OCI-LY7 (cell line): ENCODE results near the gene CXorf65. TPM values are rescaled to one million over a fixed set of nuclear protein-coding genes. Genes with fewer than 3 reads are reported as not detected.

Source experiments
- BruUV-seq: library from RNA; stranded (reverse); fragments of 400-500 nt; replicated peaks from 2 replicates; lab custom pipeline; 2021; lab: Mats Ljungman, UMichigan
- CTCF ChIA-PET: fragments of 300-600 bp; sonication (Branson Sonifier 250); formaldehyde crosslinking; loops from one replicate; lab custom pipeline; 2022; ENCODE audit warnings: antibody characterized with exemption; ENCODE audit not compliant: unreplicated experiment; lab: Charles Lee
- POLR2A ChIA-PET: fragments of 300-600 bp; sonication (Branson Sonifier 250); formaldehyde crosslinking; loops from one replicate; lab custom pipeline; 2022; ENCODE audit warnings: antibody characterized with exemption; lab: Charles Lee
- DNase-seq: peaks from one replicate; pipeline ENCODE4 v3.0.0-alpha.2; 2015; ENCODE audit warnings: low spot score
- H2AFZ ChIP-seq: fragments of 200-600 bp; sonication (generic), shearing (Covaris generic); 2 replicates; pipeline ENCODE4 v1.6.1; 2014; ENCODE audit warnings: mild to moderate bottlenecking, antibody characterized with exemption, low read length, moderate library complexity
- H3K27ac ChIP-seq: fragments of 200-600 bp; sonication (generic); 2 replicates; pipeline ENCODE4 v1.5.1; 2014; ENCODE audit warnings: mixed run types, low read depth, mild to moderate bottlenecking, moderate library complexity, low read length, inconsistent platforms; ENCODE audit not compliant: poor library complexity, severe bottlenecking
- H3K36me3 ChIP-seq: fragments of 200-600 bp; sonication (generic); 2 replicates; pipeline ENCODE4 v1.6.1; 2014; ENCODE audit warnings: mild to moderate bottlenecking, antibody characterized with exemption, low read length, moderate library complexity, mixed read lengths; ENCODE audit not compliant: insufficient read depth
- H3K4me1 ChIP-seq: fragments of 200-600 bp; sonication (generic); 2 replicates; pipeline ENCODE4 v1.5.1; 2014; ENCODE audit warnings: mild to moderate bottlenecking, low read length; ENCODE audit not compliant: insufficient read depth, poor library complexity, severe bottlenecking
- H3K4me2 ChIP-seq: fragments of 200-600 bp; sonication (generic); 2 replicates; pipeline ENCODE4 v1.6.1; 2014; ENCODE audit warnings: mild to moderate bottlenecking, low read length
- H3K4me3 ChIP-seq: fragments of 200-600 bp; sonication (generic); 2 replicates; pipeline ENCODE4 v1.5.1; 2014; ENCODE audit warnings: mild to moderate bottlenecking, low read depth, low read length; ENCODE audit not compliant: poor library complexity, severe bottlenecking
- H3K79me2 ChIP-seq: fragments of 200-600 bp; sonication (generic); 2 replicates; pipeline ENCODE4 v1.6.1; 2016; ENCODE audit warnings: low read depth, mild to moderate bottlenecking, low read length, moderate library complexity, mixed read lengths; ENCODE audit not compliant: insufficient read depth
- H3K9me2 ChIP-seq: fragments of 200-600 bp; sonication (generic); 2 replicates; pipeline ENCODE4 v1.6.1; 2016; ENCODE audit warnings: mild to moderate bottlenecking, low read length, mixed read lengths; ENCODE audit not compliant: insufficient read depth
- H3K9me3 ChIP-seq: fragments of 200-600 bp; sonication (generic); 2 replicates; pipeline ENCODE4 v1.6.1; 2014; ENCODE audit warnings: mild to moderate bottlenecking, mixed run types, low read length, mixed read lengths
- H4K20me1 ChIP-seq: fragments of 200-600 bp; sonication (generic); 2 replicates; pipeline ENCODE4 v1.6.1; 2014; ENCODE audit warnings: mild to moderate bottlenecking, antibody characterized with exemption, low read length, moderate library complexity, mixed read lengths; ENCODE audit not compliant: insufficient read depth
- CTCF ChIP-seq: fragments of 200-600 bp; sonication (generic); conservative IDR thresholded peaks from 2 replicates; pipeline ENCODE4 v1.5.1; 2014; ENCODE audit warnings: mild to moderate bottlenecking, antibody characterized with exemption, low read length, moderate library complexity, mixed read lengths
- EZH2phosphoT487 ChIP-seq: fragments of 200-600 bp; sonication (generic); IDR thresholded peaks from 2 replicates; pipeline ENCODE4 v1.6.1; 2018; ENCODE audit warnings: low read depth, borderline replicate concordance, mild to moderate bottlenecking, mixed run types, antibody characterized with exemption, low read length, moderate library complexity, mixed read lengths
- intact Hi-C: fragments of 100-400 bp; cut with micrococcal nuclease; formaldehyde crosslinking; loops from one replicate; pipeline ENCODE4 v1.10.0; 2022; ENCODE audit not compliant: unreplicated experiment
- small RNA-seq: library from RNA; depleted of rRNA; stranded (forward); fragments of <200 nt; gene quantifications from one replicate; pipeline ENCODE3, GENCODE V24; 2014
- total RNA-seq, 2 experiments: library from RNA; depleted of rRNA in 1 of 2; stranded (reverse); fragments of >200 nt in 1 of 2; shearing (Covaris generic) in 1 of 2; gene quantifications; 2 replicates each; pipeline ENCODE4 v1.2.3, GENCODE V29; 2014 to 2022

CXorf65 gene
- total RNA-seq, 2 experiments from 2014 or later = 1.8 to 3.2 TPM

GRCh38 chrX:71057848-71058530, 48.6 kb downstream of the CXorf65 start:
- H3K4me1 ChIP-seq = no peaks in the 10 kb centered on the region
- no peaks in the 10 kb centered on the region for H3K79me2 ChIP-seq
- H4K20me1 ChIP-seq = no peaks in the 10 kb centered on the region
- H3K4me3 ChIP-seq = no peak overlapping the region
- H3K9me2 ChIP-seq = no peaks in the 10 kb centered on the region
- peaks cover 21% of the 10 kb centered on the region for H3K36me3 ChIP-seq
- CTCF ChIA-PET = no interaction called here
- H3K9me3 ChIP-seq = no peaks in the 10 kb centered on the region
- H3K4me2 ChIP-seq = no peak overlapping the region
- no peak for DNase-seq
- H2AFZ ChIP-seq = no peak overlapping the region
- no TSS peak for BruUV-seq
- H3K27ac ChIP-seq = no peak overlapping the region
- intact Hi-C loops = no loop called here
- TF ChIP-seq EZH2phosphoT487 (no peak), CTCF (no peak)
- POLR2A ChIA-PET = interaction anchor here (0.6 to 0.8 kb wide), 2 partner anchors 10 to 590 kb away, joined by 3 read pairs; partner anchors contain the start of gene SNX12

GRCh38 chrX:71056867-71057266, 49.7 kb downstream of the CXorf65 start:
- no TSS peak for BruUV-seq
- Histone ChIP-seq H3K4me3 (no peak overlapping the region), H4K20me1 (no peaks in the 10 kb centered on the region), H3K9me3 (no peaks in the 10 kb centered on the region), H3K79me2 (no peaks in the 10 kb centered on the region), H2AFZ (no peak overlapping the region), H3K36me3 (peaks cover 17% of the 10 kb centered on the region), H3K4me1 (no peaks in the 10 kb centered on the region), H3K27ac (no peak overlapping the region), H3K9me2 (no peaks in the 10 kb centered on the region), H3K4me2 (no peak overlapping the region)
- ChIA-PET POLR2A (no interaction called here), CTCF (no interaction called here)
- DNase-seq = no peak
- intact Hi-C loops = no loop called here
- TF ChIP-seq CTCF (no peak), EZH2phosphoT487 (no peak)

Small RNAs within 50 kb of the gene (small RNA-seq; reads per million reads assigned to genes)
- not detected for gene CXorf65

Other genes starting within 250 kb of the CXorf65 start
- not detected in 2 replicates for gene TEX11, start 198.0 kb downstream of the CXorf65 start, total RNA-seq (2014; rRNA removed; shearing (Covaris generic))
- not detected in 2 replicates for gene TEX11, start 198.0 kb downstream of the CXorf65 start, total RNA-seq (2022)
- not detected in 2 replicates for gene SLC7A3, start 175.6 kb downstream of the CXorf65 start, total RNA-seq (2014; rRNA removed; shearing (Covaris generic))
- gene SLC7A3, start 175.6 kb downstream of the CXorf65 start, total RNA-seq (2022) = not detected in 2 replicates
- gene SNX12, start 38.4 kb downstream of the CXorf65 start, total RNA-seq (2014; rRNA removed; shearing (Covaris generic)) = 21.3 and 24.8 TPM in 2 replicates
- 27.4 and 28.7 TPM in 2 replicates for gene SNX12, start 38.4 kb downstream of the CXorf65 start, total RNA-seq (2022)
- gene FOXO4, start 10.9 kb downstream of the CXorf65 start, total RNA-seq (2014; rRNA removed; shearing (Covaris generic)) = 3.8 and 6.7 TPM in 2 replicates
- gene FOXO4, start 10.9 kb downstream of the CXorf65 start, total RNA-seq (2022) = 12.1 and 12.8 TPM in 2 replicates
- gene IL2RG, start 4.8 kb upstream of the CXorf65 start, total RNA-seq (2014; rRNA removed; shearing (Covaris generic)) = 20.5 and 21.5 TPM in 2 replicates
- gene IL2RG, start 4.8 kb upstream of the CXorf65 start, total RNA-seq (2022) = 33.3 and 33.6 TPM in 2 replicates
- 20.5 and 23.1 TPM in 2 replicates for gene MED12, start 11.9 kb upstream of the CXorf65 start, total RNA-seq (2014; rRNA removed; shearing (Covaris generic))
- gene MED12, start 11.9 kb upstream of the CXorf65 start, total RNA-seq (2022) = 31.1 and 38.8 TPM in 2 replicates
- 0.51 and 0.57 TPM in 2 replicates for gene NLGN3, start 38.1 kb upstream of the CXorf65 start, total RNA-seq (2014; rRNA removed; shearing (Covaris generic))
- gene NLGN3, start 38.1 kb upstream of the CXorf65 start, total RNA-seq (2022) = 1.3 and 1.7 TPM in 2 replicates
- not detected in 2 replicates for gene GJB1, start 116.5 kb upstream of the CXorf65 start, total RNA-seq (2014; rRNA removed; shearing (Covaris generic))
- gene GJB1, start 116.5 kb upstream of the CXorf65 start, total RNA-seq (2022) = not detected in 2 replicates
- gene ZMYM3, start 147.4 kb upstream of the CXorf65 start, total RNA-seq (2014; rRNA removed; shearing (Covaris generic)) = 21.8 and 23.8 TPM in 2 replicates
- gene ZMYM3, start 147.4 kb upstream of the CXorf65 start, total RNA-seq (2022) = 40.3 and 41.4 TPM in 2 replicates
- 379 and 508 TPM in 2 replicates for gene NONO, start 176.9 kb upstream of the CXorf65 start, total RNA-seq (2014; rRNA removed; shearing (Covaris generic))
- gene NONO, start 176.9 kb upstream of the CXorf65 start, total RNA-seq (2022) = 488 and 532 TPM in 2 replicates
- 7.8 and 8.8 TPM in 2 replicates for gene ITGB1BP2, start 195.0 kb upstream of the CXorf65 start, total RNA-seq (2014; rRNA removed; shearing (Covaris generic))
- gene ITGB1BP2, start 195.0 kb upstream of the CXorf65 start, total RNA-seq (2022) = 7.5 and 8.9 TPM in 2 replicates